Erythroblast (primary cell): ENCODE data around the gene MTF2.

Experiments used
- DNase-seq, 2 experiments: peaks; one replicate each; lab custom pipeline; 2025; lab: John Stamatoyannopoulos, UW
- GATA1 ChIP-seq: IDR thresholded peaks from 2 replicates; pipeline ENCODE4 v1.6.1; 2011; ENCODE audit warnings: low read depth, mild to moderate bottlenecking, control low read depth, low read length, moderate library complexity
- POLR2A ChIP-seq: IDR thresholded peaks from 2 replicates; pipeline ENCODE4 v1.6.1; 2011; ENCODE audit warnings: mild to moderate bottlenecking, low read length

Gene MTF2

GRCh38 chr1:93106226-93106625 lies 27.1 kb downstream of the MTF2 start:
- TF ChIP-seq POLR2A (no peak), GATA1 (no peak)
- DNase-seq: no peak

GRCh38 chr1:93107395-93107794 lies 28.3 kb downstream of the MTF2 start:
- no peak for DNase-seq
- TF ChIP-seq GATA1 (no peak), POLR2A (no peak)

- TF ChIP-seq POLR2A (no peak), GATA1 (no peak)
- DNase-seq: peak; percentile 9 to 34
Observed at GRCh38 chr1:93108335-93108734, 29.3 kb downstream of the MTF2 start.

GRCh38 chr1:93109578-93109977 lies 30.5 kb downstream of the MTF2 start:
- DNase-seq: no peak
- TF ChIP-seq GATA1: no peak
- TF ChIP-seq POLR2A: no peak

- DNase-seq: no peak
- TF ChIP-seq GATA1 (no peak), POLR2A (no peak)
Observed at GRCh38 chr1:93111065-93111464, 32.0 kb downstream of the MTF2 start.

- DNase-seq: no peak
- TF ChIP-seq GATA1 (no peak), POLR2A (no peak)
Observed at GRCh38 chr1:93111561-93111960, 32.5 kb downstream of the MTF2 start.

- no peak for DNase-seq
- no peak for TF ChIP-seq GATA1
- TF ChIP-seq POLR2A: no peak
Observed at GRCh38 chr1:93113127-93113526, 34.0 kb downstream of the MTF2 start.

- DNase-seq: no peak
- no peak for TF ChIP-seq GATA1
- no peak for TF ChIP-seq POLR2A
Observed at GRCh38 chr1:93114391-93114790, 35.3 kb downstream of the MTF2 start.

- DNase-seq: no peak
- no peak for TF ChIP-seq POLR2A
- TF ChIP-seq GATA1: no peak
Observed at GRCh38 chr1:93120614-93121013, 41.5 kb downstream of the MTF2 start.

- DNase-seq: no peak
Observed at GRCh38 chr1:93123201-93123783, 44.2 kb downstream of the MTF2 start.

GRCh38 chr1:93124556-93125355 lies 45.7 kb downstream of the MTF2 start:
- TF ChIP-seq POLR2A: no peak
- no peak for TF ChIP-seq GATA1
- no peak for DNase-seq

More at GRCh38 chr1:93123201-93123783, 44.2 kb downstream of the MTF2 start:
- no peak for TF ChIP-seq POLR2A
- TF ChIP-seq GATA1: no peak

GRCh38 chr1:93129507-93130099 lies 50.5 kb downstream of the MTF2 start:
- DNase-seq: no peak
- TF ChIP-seq GATA1: no peak
- no peak for TF ChIP-seq POLR2A

- TF ChIP-seq GATA1: no peak
- TF ChIP-seq POLR2A: no peak
- DNase-seq: no peak
Observed at GRCh38 chr1:93132638-93133037, 53.6 kb downstream of the MTF2 start.

GRCh38 chr1:93136445-93136844 lies 57.4 kb downstream of the MTF2 start:
- no peak for DNase-seq
- TF ChIP-seq GATA1: no peak
- TF ChIP-seq POLR2A: no peak

GRCh38 chr1:93137604-93138292 lies 58.7 kb downstream of the MTF2 start:
- TF ChIP-seq GATA1 (no peak), POLR2A (no peak)
- DNase-seq: no peak

GRCh38 chr1:93140106-93140505 lies 61.0 kb downstream of the MTF2 start:
- TF ChIP-seq POLR2A (no peak), GATA1 (no peak)
- no peak for DNase-seq
